Mesenchymal stem cell (in vitro differentiated cells and primary cell): ENCODE results near the gene TSC2.
A peak's percentile ranks its signal among the peaks of the same experiment; 100 is the strongest.
"Not testable (repeated sequence)": the region's sequence is repeated elsewhere in the genome, so short reads cannot be mapped to it uniquely, and the experiment has no call there.

Experiments used
- DNase-seq: peaks from one replicate; pipeline ENCODE4 v3.0.0-alpha.2; 2013
- H2AFZ ChIP-seq: one replicate; pipeline ENCODE4 v1.6.1; 2013; ENCODE audit warnings: low read depth, mild to moderate bottlenecking, control low read depth, inconsistent platforms, low read length, moderate library complexity
- H2AK5ac ChIP-seq: 2 replicates; pipeline ENCODE4 v1.6.1; 2013; ENCODE audit warnings: low read length, moderate library complexity, mild to moderate bottlenecking, inconsistent platforms; ENCODE audit not compliant: severe bottlenecking
- H2BK120ac ChIP-seq: one replicate; pipeline ENCODE4 v1.6.1; 2013; ENCODE audit warnings: low read depth, mild to moderate bottlenecking, inconsistent platforms, low read length, moderate library complexity
- H2BK12ac ChIP-seq, 2 experiments: one replicate each; pipeline ENCODE4 v1.6.1; 2013; ENCODE audit warnings: inconsistent platforms in 2 of 2, low read length in 2 of 2, mild to moderate bottlenecking in 2 of 2, moderate library complexity in 2 of 2, control low read depth in 1 of 2
- H2BK15ac ChIP-seq: one replicate; pipeline ENCODE4 v1.6.1; 2013; ENCODE audit warnings: mild to moderate bottlenecking, low read depth, inconsistent platforms; ENCODE audit not compliant: poor library complexity, severe bottlenecking
- H2BK5ac ChIP-seq: 2 replicates; pipeline ENCODE4 v1.6.1; 2013; ENCODE audit warnings: low read depth, mild to moderate bottlenecking, low read length, control low read depth, inconsistent platforms; ENCODE audit not compliant: poor library complexity, severe bottlenecking
- H3K14ac ChIP-seq, 2 experiments: one replicate each; pipeline ENCODE4 v1.6.1; 2013; ENCODE audit warnings: inconsistent platforms in 2 of 2, low read length in 2 of 2, control low read depth in 1 of 2, mild to moderate bottlenecking in 1 of 2, moderate library complexity in 1 of 2
- H3K18ac ChIP-seq, 2 experiments: one replicate each; pipeline ENCODE4 v1.6.1; 2013; ENCODE audit warnings: inconsistent platforms in 2 of 2, low read length in 2 of 2, control low read depth in 1 of 2, low read depth in 1 of 2, mild to moderate bottlenecking in 1 of 2
- H3K23ac ChIP-seq, 2 experiments: one replicate each; pipeline ENCODE4 v1.6.1; 2013; ENCODE audit warnings: inconsistent platforms in 2 of 2, low read length in 2 of 2, mild to moderate bottlenecking in 2 of 2, moderate library complexity in 2 of 2, control low read depth in 1 of 2
- H3K27ac ChIP-seq: 2 replicates; pipeline ENCODE4 v1.5.1; 2013; ENCODE audit warnings: mild to moderate bottlenecking, moderate library complexity, low read length, control low read depth, inconsistent platforms; ENCODE audit not compliant: poor library complexity, severe bottlenecking
- H3K27me3 ChIP-seq, 2 experiments: 2 replicates each; pipeline versions ENCODE4 v1.6.1 to v1.7.0; 2013; ENCODE audit warnings: low read length in 2 of 2, mild to moderate bottlenecking in 2 of 2, moderate library complexity in 2 of 2, control low read depth in 1 of 2, inconsistent platforms in 1 of 2; ENCODE audit not compliant: control insufficient read depth in 1 of 2, insufficient read depth in 1 of 2
- H3K36me3 ChIP-seq, 2 experiments: 2 replicates each; pipeline versions ENCODE4 v1.6.1 to v1.7.0; 2013; ENCODE audit warnings: low read length in 2 of 2, control low read depth in 1 of 2, inconsistent platforms in 1 of 2, low read depth in 1 of 2, mild to moderate bottlenecking in 1 of 2; ENCODE audit not compliant: insufficient read depth in 2 of 2, control insufficient read depth in 1 of 2
- H3K4ac ChIP-seq, 2 experiments: one replicate each; pipeline ENCODE4 v1.6.1; 2013; ENCODE audit warnings: inconsistent platforms in 2 of 2, low read length in 2 of 2, mild to moderate bottlenecking in 2 of 2, moderate library complexity in 2 of 2, control low read depth in 1 of 2, low read depth in 1 of 2
- H3K4me1 ChIP-seq: 2 replicates; pipeline ENCODE4 v1.6.1; 2013; ENCODE audit warnings: low read depth, low read length, control low read depth; ENCODE audit not compliant: control insufficient read depth, insufficient read depth
- H3K4me2 ChIP-seq: 2 replicates; pipeline ENCODE4 v1.6.1; 2013; ENCODE audit warnings: low read length, mild to moderate bottlenecking, inconsistent platforms; ENCODE audit not compliant: poor library complexity, severe bottlenecking
- H3K4me3 ChIP-seq, 2 experiments: 2 replicates each; pipeline versions ENCODE4 v1.5.1 to v1.7.0; 2013; ENCODE audit warnings: low read length in 2 of 2, mild to moderate bottlenecking in 2 of 2, control low read depth in 1 of 2, low read depth in 1 of 2; ENCODE audit not compliant: insufficient read depth in 1 of 2
- H3K79me1 ChIP-seq: replicated peaks from 2 replicates; pipeline ENCODE4 v1.6.1; 2013; ENCODE audit warnings: mild to moderate bottlenecking, control low read depth, low read length, inconsistent platforms; ENCODE audit not compliant: poor library complexity, severe bottlenecking
- H3K9ac ChIP-seq: 2 replicates; pipeline ENCODE4 v1.7.0; 2013; ENCODE audit warnings: mild to moderate bottlenecking, low read length, moderate library complexity
- H3K9me3 ChIP-seq: 2 replicates; pipeline ENCODE4 v1.7.0; 2013; ENCODE audit warnings: mild to moderate bottlenecking, low read length; ENCODE audit not compliant: control insufficient read depth
- H4K8ac ChIP-seq: one replicate; pipeline ENCODE4 v1.6.1; 2013; ENCODE audit warnings: inconsistent platforms, mild to moderate bottlenecking, low read length, moderate library complexity
- H4K91ac ChIP-seq: one replicate; pipeline ENCODE4 v1.6.1; 2013; ENCODE audit warnings: mild to moderate bottlenecking, low read length, inconsistent platforms
- WGBS: methylation state at CpG from one replicate; pipeline ENCODE4 v1.1.7; 2013; ENCODE audit warnings: mixed read lengths; 5-methylcytosine and 5-hydroxymethylcytosine counted together

The TSC2 gene

GRCh38 chr16:2107791-2108125 is 60.0 kb downstream of the TSC2 start:
- H3K79me1 ChIP-seq, result peaks cover 14% of the 10 kb centered on the region
- not testable (repeated sequence) for H3K4me3 ChIP-seq, H3K4me1 ChIP-seq, DNase-seq, H2AFZ ChIP-seq, H3K4me2 ChIP-seq, H4K8ac ChIP-seq, H3K18ac ChIP-seq, H2BK5ac ChIP-seq, H2BK12ac ChIP-seq, H3K23ac ChIP-seq, H3K27me3 ChIP-seq, H3K9me3 ChIP-seq, H2BK15ac ChIP-seq, H3K4ac ChIP-seq, H2BK120ac ChIP-seq, H2AK5ac ChIP-seq, H4K91ac ChIP-seq, H3K14ac ChIP-seq, H3K27ac ChIP-seq
- peaks cover 9 to 92% of the 10 kb centered on the region in 2 experiments for H3K36me3 ChIP-seq
- 97% methylated on average over 12 of the region's 23 CpGs for WGBS
- peak overlapping the region; percentile 63 for H3K9ac ChIP-seq

- not testable (repeated sequence) for H2BK5ac ChIP-seq, H3K9me3 ChIP-seq, H2BK15ac ChIP-seq, H4K8ac ChIP-seq, H2AFZ ChIP-seq, H3K9ac ChIP-seq, DNase-seq, H3K4me1 ChIP-seq, H3K14ac ChIP-seq, H3K4me2 ChIP-seq, H2BK120ac ChIP-seq, H2AK5ac ChIP-seq, H3K18ac ChIP-seq, H3K23ac ChIP-seq, H3K4ac ChIP-seq, H3K27ac ChIP-seq, H2BK12ac ChIP-seq, H3K27me3 ChIP-seq, H3K4me3 ChIP-seq
- H3K36me3 ChIP-seq, result peaks cover 11 to 89% of the 10 kb centered on the region in 2 experiments
- peaks cover 12% of the 10 kb centered on the region for H3K79me1 ChIP-seq
- H4K91ac ChIP-seq, result peak overlapping the region; percentile 27
- WGBS, result 98% methylated on average over 65 of the region's 73 CpGs
Observed at GRCh38 chr16:2108446-2109270, 60.9 kb downstream of the TSC2 start.

GRCh38 chr16:2109271-2109580 is 61.4 kb downstream of the TSC2 start:
- H2BK5ac ChIP-seq, H2BK12ac ChIP-seq, H4K8ac ChIP-seq, H2AK5ac ChIP-seq, H3K4me2 ChIP-seq, DNase-seq, H3K14ac ChIP-seq, H3K4me1 ChIP-seq, H3K27me3 ChIP-seq, H3K9ac ChIP-seq, H3K18ac ChIP-seq, H3K23ac ChIP-seq, H3K4ac ChIP-seq, H2BK15ac ChIP-seq, H3K4me3 ChIP-seq, H4K91ac ChIP-seq, H2BK120ac ChIP-seq, H2AFZ ChIP-seq, H3K27ac ChIP-seq, H3K9me3 ChIP-seq: not testable (repeated sequence)
- peaks cover 12% of the 10 kb centered on the region for H3K79me1 ChIP-seq
- H3K36me3 ChIP-seq, result peaks cover 14 to 93% of the 10 kb centered on the region in 2 experiments
- 98% methylated on average over 25 of the region's 25 CpGs for WGBS

- 97% methylated on average over 21 of the region's 23 CpGs for WGBS
- H2AK5ac ChIP-seq, H3K14ac ChIP-seq: not testable (repeated sequence)
Observed at GRCh38 chr16:2109872-2110271, 62.1 kb downstream of the TSC2 start.

More at GRCh38 chr16:2109872-2110271, 62.1 kb downstream of the TSC2 start:
- not testable (repeated sequence) for H2BK5ac ChIP-seq, H3K27ac ChIP-seq, H3K4me2 ChIP-seq, H3K18ac ChIP-seq, DNase-seq, H4K8ac ChIP-seq, H3K9me3 ChIP-seq, H3K23ac ChIP-seq, H2BK120ac ChIP-seq, H3K9ac ChIP-seq, H3K27me3 ChIP-seq, H2AFZ ChIP-seq, H4K91ac ChIP-seq, H2BK12ac ChIP-seq, H2BK15ac ChIP-seq, H3K4me1 ChIP-seq, H3K4ac ChIP-seq, H3K4me3 ChIP-seq
- peaks cover 12% of the 10 kb centered on the region for H3K79me1 ChIP-seq
- H3K36me3 ChIP-seq, result peaks cover 16 to 95% of the 10 kb centered on the region in 2 experiments
